Memory B cell (primary cell): ENCODE results near the gene SPOCK2.
"Not testable (repeated sequence)": the region's sequence is repeated elsewhere in the genome, so short reads cannot be mapped to it uniquely, and the experiment has no call there.

Experiments used
- ATAC-seq: fragments of 150-1000 bp; cut with Tn5 transposase; 2 replicates; pipeline ENCODE4 v1.10.0; 2021; ENCODE audit warnings: low read depth, mild to moderate bottlenecking, moderate library complexity
- DNase-seq, 2 donors: peaks; one replicate each; pipeline ENCODE4 v3.0.0; 2022; ENCODE audit warnings: low spot score in 2 of 2
- H3K27ac Mint-ChIP-seq: one replicate; pipeline ENCODE4 v1.8.0; 2022; ENCODE audit warnings: mild to moderate bottlenecking, moderate library complexity, mixed read lengths
- H3K27me3 Mint-ChIP-seq: one replicate; pipeline ENCODE4 v1.8.0; 2022; ENCODE audit warnings: mixed read lengths
- H3K36me3 Mint-ChIP-seq: one replicate; pipeline ENCODE4 v1.8.0; 2022; ENCODE audit warnings: mild to moderate bottlenecking, mixed read lengths
- H3K4me1 Mint-ChIP-seq: one replicate; pipeline ENCODE4 v1.8.0; 2022; ENCODE audit warnings: mixed read lengths
- H3K4me3 Mint-ChIP-seq: one replicate; pipeline ENCODE4 v1.8.0; 2022; ENCODE audit warnings: mild to moderate bottlenecking, moderate library complexity, mixed read lengths
- H3K9me3 Mint-ChIP-seq: one replicate; pipeline ENCODE4 v1.8.0; 2022; ENCODE audit warnings: mixed read lengths

SPOCK2 gene

GRCh38 chr10:72087969-72088888 is at the start of gene SPOCK2:
SPOCK2 (minus strand) TSS chr10:72088551; CDS start chr10:72088328, 223 bp downstream.
- H3K27ac Mint-ChIP-seq: peak within 1 kb of the TSS; percentile 95
- no peaks in the 10 kb centered on the region for H3K27me3 Mint-ChIP-seq
- H3K4me1 Mint-ChIP-seq: peaks cover 32% of the 10 kb centered on the region
- peak within 1 kb of the TSS; percentile 99 for H3K4me3 Mint-ChIP-seq
- H3K36me3 Mint-ChIP-seq: peaks cover 10% of the 10 kb centered on the region
- H3K9me3 Mint-ChIP-seq: no peaks in the 10 kb centered on the region
- DNase-seq (peak; percentile 48 to 55), ATAC-seq (peak; percentile 60)

- Mint-ChIP-seq H3K4me3 (no peak overlapping the region), H3K9me3 (no peaks in the 10 kb centered on the region), H3K27me3 (no peaks in the 10 kb centered on the region), H3K27ac (no peak overlapping the region), H3K4me1 (peaks cover 23% of the 10 kb centered on the region), H3K36me3 (peaks cover 11% of the 10 kb centered on the region)
- no peak for DNase-seq
- no peak for ATAC-seq
These were observed 49.2 kb upstream of the SPOCK2 start for GRCh38 chr10:72137583-72137982.

- not testable (repeated sequence) for ATAC-seq, H3K9me3 Mint-ChIP-seq, DNase-seq, H3K27me3 Mint-ChIP-seq, H3K4me3 Mint-ChIP-seq, H3K27ac Mint-ChIP-seq
- Mint-ChIP-seq H3K4me1 (peaks cover 23% of the 10 kb centered on the region), H3K36me3 (peaks cover 12% of the 10 kb centered on the region)
These were observed 47.9 kb upstream of the SPOCK2 start for GRCh38 chr10:72136225-72136624.

GRCh38 chr10:72134785-72135767 is 46.7 kb upstream of the SPOCK2 start:
- DNase-seq: peak; percentile 4 to 17
- H3K4me3 Mint-ChIP-seq: peak overlapping the region; percentile 28

GRCh38 chr10:72133517-72133916 is 45.2 kb upstream of the SPOCK2 start:
- Mint-ChIP-seq H3K27ac (peak overlapping the region; percentile 2), H3K27me3 (no peaks in the 10 kb centered on the region), H3K4me1 (peaks cover 23% of the 10 kb centered on the region), H3K9me3 (no peaks in the 10 kb centered on the region), H3K4me3 (no peak overlapping the region), H3K36me3 (peaks cover 14% of the 10 kb centered on the region)
- no peak for ATAC-seq
- no peak for DNase-seq

More at GRCh38 chr10:72134785-72135767, 46.7 kb upstream of the SPOCK2 start:
- H3K27me3 Mint-ChIP-seq: no peaks in the 10 kb centered on the region
- H3K27ac Mint-ChIP-seq: peak overlapping the region; percentile 36
- peaks cover 23% of the 10 kb centered on the region for H3K4me1 Mint-ChIP-seq
- peak; percentile 80 for ATAC-seq
- peaks cover 12% of the 10 kb centered on the region for H3K36me3 Mint-ChIP-seq
- H3K9me3 Mint-ChIP-seq: no peaks in the 10 kb centered on the region

- DNase-seq (no peak), ATAC-seq (no peak)
- H3K4me3 Mint-ChIP-seq: no peak overlapping the region
- peaks cover 17% of the 10 kb centered on the region for H3K36me3 Mint-ChIP-seq
- no peaks in the 10 kb centered on the region for H3K27me3 Mint-ChIP-seq
- H3K9me3 Mint-ChIP-seq: no peaks in the 10 kb centered on the region
- H3K4me1 Mint-ChIP-seq: peaks cover 23% of the 10 kb centered on the region
- H3K27ac Mint-ChIP-seq: peak overlapping the region; percentile 2
These were observed 44.5 kb upstream of the SPOCK2 start for GRCh38 chr10:72132854-72133253.

GRCh38 chr10:72127571-72127970 is 39.2 kb upstream of the SPOCK2 start:
- Mint-ChIP-seq H3K9me3 (no peaks in the 10 kb centered on the region), H3K36me3 (peaks cover 15% of the 10 kb centered on the region), H3K27me3 (no peaks in the 10 kb centered on the region), H3K4me3 (no peak overlapping the region), H3K27ac (no peak overlapping the region), H3K4me1 (peaks cover 3% of the 10 kb centered on the region)
- no peak for DNase-seq
- ATAC-seq: no peak

- no peak for ATAC-seq
- Mint-ChIP-seq H3K4me1 (peaks cover 3% of the 10 kb centered on the region), H3K4me3 (no peak overlapping the region), H3K36me3 (peaks cover 17% of the 10 kb centered on the region), H3K27me3 (no peaks in the 10 kb centered on the region), H3K27ac (peak overlapping the region; percentile 45), H3K9me3 (no peaks in the 10 kb centered on the region)
- no peak for DNase-seq
These were observed 38.5 kb upstream of the SPOCK2 start for GRCh38 chr10:72126872-72127232.

- no peaks in the 10 kb centered on the region for H3K27me3 Mint-ChIP-seq
- no peaks in the 10 kb centered on the region for H3K9me3 Mint-ChIP-seq
- H3K4me3 Mint-ChIP-seq: no peak overlapping the region
- DNase-seq (no peak), ATAC-seq (no peak)
- H3K4me1 Mint-ChIP-seq: peaks cover 3% of the 10 kb centered on the region
- H3K36me3 Mint-ChIP-seq: peaks cover 20% of the 10 kb centered on the region
- no peak overlapping the region for H3K27ac Mint-ChIP-seq
These were observed 38.0 kb upstream of the SPOCK2 start for GRCh38 chr10:72126184-72126871.

GRCh38 chr10:72124989-72125388 is 36.6 kb upstream of the SPOCK2 start:
- Mint-ChIP-seq H3K27me3 (no peaks in the 10 kb centered on the region), H3K4me3 (no peak overlapping the region), H3K9me3 (no peaks in the 10 kb centered on the region), H3K36me3 (peaks cover 23% of the 10 kb centered on the region), H3K4me1 (peaks cover 3% of the 10 kb centered on the region), H3K27ac (no peak overlapping the region)
- DNase-seq (no peak), ATAC-seq (no peak)

GRCh38 chr10:72124381-72124780 is 36.0 kb upstream of the SPOCK2 start:
- Mint-ChIP-seq H3K4me1 (peaks cover 3% of the 10 kb centered on the region), H3K4me3 (no peak overlapping the region), H3K27ac (no peak overlapping the region), H3K36me3 (peaks cover 26% of the 10 kb centered on the region), H3K9me3 (no peaks in the 10 kb centered on the region), H3K27me3 (no peaks in the 10 kb centered on the region)
- DNase-seq (no peak), ATAC-seq (no peak)

- H3K4me1 Mint-ChIP-seq: peaks cover 3% of the 10 kb centered on the region
- H3K27me3 Mint-ChIP-seq: no peaks in the 10 kb centered on the region
- no peak overlapping the region for H3K27ac Mint-ChIP-seq
- no peak for DNase-seq
- no peak overlapping the region for H3K4me3 Mint-ChIP-seq
- peaks cover 27% of the 10 kb centered on the region for H3K36me3 Mint-ChIP-seq
- no peak for ATAC-seq
- no peaks in the 10 kb centered on the region for H3K9me3 Mint-ChIP-seq
These were observed 35.3 kb upstream of the SPOCK2 start for GRCh38 chr10:72123616-72124015.

- Mint-ChIP-seq H3K27me3 (no peaks in the 10 kb centered on the region), H3K4me1 (peaks cover 3% of the 10 kb centered on the region), H3K4me3 (no peak overlapping the region), H3K36me3 (peaks cover 29% of the 10 kb centered on the region), H3K9me3 (peaks cover 2% of the 10 kb centered on the region), H3K27ac (no peak overlapping the region)
- ATAC-seq (no peak), DNase-seq (no peak)
These were observed 33.9 kb upstream of the SPOCK2 start for GRCh38 chr10:72122221-72122620.
